Neutrophil (primary cell): Measurements from ENCODE around the gene CCDC85A.

Experiments
- H3K27ac ChIP-seq: fragments of 200-600 bp; sonication (generic); 2 replicates; pipeline ENCODE4 v1.5.1; 2016; ENCODE audit warnings: mild to moderate bottlenecking, moderate library complexity
- H3K27me3 ChIP-seq: fragments of 200-600 bp; sonication (generic); 2 replicates; pipeline ENCODE4 v1.6.0; 2016; ENCODE audit warnings: mild to moderate bottlenecking
- H3K36me3 ChIP-seq: fragments of 200-600 bp; sonication (generic); 2 replicates; pipeline ENCODE4 v1.5.1; 2017
- H3K4me1 ChIP-seq, 2 experiments: fragments of 200-600 bp in 1 of 2; sonication (generic) in 1 of 2; 1 replicate in 1 of 2; 2 replicates in 1 of 2; pipeline versions ENCODE4 v1.5.1 to v1.6.1; 2013 to 2016; ENCODE audit warnings: low read depth in 1 of 2, low read length in 1 of 2, mild to moderate bottlenecking in 1 of 2, moderate library complexity in 1 of 2; ENCODE audit not compliant: control insufficient read depth in 1 of 2, insufficient read depth in 1 of 2
- H3K4me3 ChIP-seq, 2 experiments: fragments of 200-600 bp in 1 of 2; sonication (generic) in 1 of 2; 1 replicate in 1 of 2; 2 replicates in 1 of 2; pipeline ENCODE4 v1.5.1; 2013 to 2016; ENCODE audit warnings: low read depth in 1 of 2, low read length in 1 of 2, mild to moderate bottlenecking in 1 of 2, moderate library complexity in 1 of 2
- H3K9me3 ChIP-seq: fragments of 200-600 bp; sonication (generic); 2 replicates; pipeline ENCODE4 v1.5.1; 2016
- TF ChIP-seq, protein P1 (sequence below): fragments of 200-600 bp; sonication (generic); IDR thresholded peaks from 2 replicates; pipeline ENCODE4 v1.5.1; 2016; ENCODE audit warnings: antibody characterized with exemption

CCDC85A gene

DNA sequence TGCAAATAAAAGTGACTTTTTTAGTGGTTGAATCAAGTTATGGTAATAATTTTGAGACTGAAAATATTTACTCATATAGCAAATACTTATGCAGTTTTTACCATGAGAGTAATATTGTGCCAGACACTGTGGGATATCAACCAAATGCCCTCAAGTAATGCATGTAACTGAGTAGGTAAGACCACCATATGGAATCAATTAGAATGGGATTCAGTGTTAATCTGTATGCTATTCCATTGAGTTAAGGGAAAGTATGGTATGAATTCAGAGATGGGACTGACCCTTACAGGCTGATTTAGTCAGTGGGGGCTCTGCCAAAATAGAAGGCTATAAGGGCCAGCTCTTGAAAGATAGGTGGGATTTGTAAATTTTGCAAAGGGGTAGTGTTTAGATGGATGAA is 131.6 kb downstream of the CCDC85A start:
- Histone ChIP-seq H3K4me3 (no peak overlapping the region), H3K4me1 (no peaks in the 10 kb centered on the region), H3K36me3 (no peaks in the 10 kb centered on the region), H3K9me3 (no peaks in the 10 kb centered on the region), H3K27me3 (no peaks in the 10 kb centered on the region), H3K27ac (no peak overlapping the region)
- TF ChIP-seq, protein P1, sequence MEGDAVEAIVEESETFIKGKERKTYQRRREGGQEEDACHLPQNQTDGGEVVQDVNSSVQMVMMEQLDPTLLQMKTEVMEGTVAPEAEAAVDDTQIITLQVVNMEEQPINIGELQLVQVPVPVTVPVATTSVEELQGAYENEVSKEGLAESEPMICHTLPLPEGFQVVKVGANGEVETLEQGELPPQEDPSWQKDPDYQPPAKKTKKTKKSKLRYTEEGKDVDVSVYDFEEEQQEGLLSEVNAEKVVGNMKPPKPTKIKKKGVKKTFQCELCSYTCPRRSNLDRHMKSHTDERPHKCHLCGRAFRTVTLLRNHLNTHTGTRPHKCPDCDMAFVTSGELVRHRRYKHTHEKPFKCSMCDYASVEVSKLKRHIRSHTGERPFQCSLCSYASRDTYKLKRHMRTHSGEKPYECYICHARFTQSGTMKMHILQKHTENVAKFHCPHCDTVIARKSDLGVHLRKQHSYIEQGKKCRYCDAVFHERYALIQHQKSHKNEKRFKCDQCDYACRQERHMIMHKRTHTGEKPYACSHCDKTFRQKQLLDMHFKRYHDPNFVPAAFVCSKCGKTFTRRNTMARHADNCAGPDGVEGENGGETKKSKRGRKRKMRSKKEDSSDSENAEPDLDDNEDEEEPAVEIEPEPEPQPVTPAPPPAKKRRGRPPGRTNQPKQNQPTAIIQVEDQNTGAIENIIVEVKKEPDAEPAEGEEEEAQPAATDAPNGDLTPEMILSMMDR: no peak

DNA sequence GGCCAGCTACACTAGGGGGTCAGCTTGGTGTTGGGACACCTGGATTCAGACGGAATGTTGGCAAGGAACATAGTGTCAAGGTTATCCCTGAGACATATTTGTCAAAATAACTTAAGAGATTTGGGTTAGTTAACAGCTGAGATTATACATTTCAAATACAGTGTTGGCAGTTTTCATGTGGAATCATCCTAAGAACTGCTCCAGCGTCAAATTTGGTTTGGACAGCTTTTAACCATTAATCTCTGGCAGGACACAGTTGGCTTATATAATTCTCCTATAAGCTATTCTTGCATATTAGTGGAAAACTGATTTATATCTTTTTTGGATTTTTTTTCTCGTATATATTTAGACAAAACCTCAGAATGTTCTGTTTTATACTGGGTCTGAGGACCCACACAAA is 132.2 kb downstream of the CCDC85A start:
- Histone ChIP-seq H3K27me3 (no peaks in the 10 kb centered on the region), H3K36me3 (no peaks in the 10 kb centered on the region), H3K4me3 (no peak overlapping the region), H3K4me1 (no peaks in the 10 kb centered on the region), H3K27ac (no peak overlapping the region), H3K9me3 (no peaks in the 10 kb centered on the region)
- TF ChIP-seq, protein P1: no peak

DNA sequence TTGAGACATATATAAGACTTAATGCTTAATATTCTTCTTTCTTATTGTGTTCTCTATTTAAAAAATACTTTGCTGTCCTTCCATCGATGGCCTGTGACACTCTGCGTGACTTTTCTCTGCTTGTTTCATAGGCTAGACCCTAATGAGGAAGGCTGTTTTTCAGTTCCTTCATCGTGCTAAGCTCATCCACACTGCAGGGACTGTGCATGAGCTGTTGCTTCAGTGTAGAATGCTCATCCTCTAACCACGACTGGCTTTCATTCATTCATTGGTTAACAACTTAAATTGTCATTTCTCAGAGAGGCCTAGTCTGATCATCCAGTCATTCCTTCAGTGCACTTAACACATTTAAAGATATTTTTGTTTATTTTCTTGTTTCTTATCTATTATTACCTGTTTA is 134.4 kb downstream of the CCDC85A start:
- no peaks in the 10 kb centered on the region for H3K9me3 ChIP-seq
- H3K27me3 ChIP-seq: no peaks in the 10 kb centered on the region
- H3K36me3 ChIP-seq: no peaks in the 10 kb centered on the region
- no peak overlapping the region for H3K4me3 ChIP-seq
- TF ChIP-seq, protein P1: no peak
- no peak overlapping the region for H3K27ac ChIP-seq
- H3K4me1 ChIP-seq: no peaks in the 10 kb centered on the region

DNA sequence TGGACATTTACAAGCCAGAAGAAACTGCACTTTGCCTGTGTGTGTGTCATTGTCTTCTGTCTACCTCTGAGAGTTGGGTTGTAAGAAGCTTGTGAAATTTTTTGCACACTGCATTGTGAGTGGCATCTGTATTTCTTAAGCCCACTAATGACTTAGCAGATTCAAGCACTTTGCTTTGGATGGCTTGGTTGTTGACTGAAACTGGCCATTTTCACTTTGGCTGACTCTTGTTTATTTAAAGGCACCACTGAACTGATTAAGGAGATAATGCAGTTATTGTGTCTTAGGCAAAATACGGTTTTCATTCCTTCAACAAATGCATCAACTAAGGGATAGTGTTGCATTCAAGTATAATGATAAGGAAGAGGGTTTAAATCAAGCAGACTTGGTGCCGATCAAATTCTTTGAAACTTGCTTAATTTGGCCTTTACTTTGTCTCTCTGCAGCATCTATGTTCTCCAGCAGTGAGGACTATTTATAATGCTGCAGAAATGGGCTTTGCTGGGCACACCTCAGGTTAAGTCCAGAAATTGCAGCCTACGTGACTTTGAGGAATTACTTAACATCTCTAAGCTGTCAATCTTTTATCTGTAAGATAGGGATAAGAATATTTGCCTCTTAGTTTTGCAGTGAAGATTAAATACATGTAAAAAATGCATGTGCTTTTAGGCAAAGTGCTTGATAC is 142.0 kb downstream of the CCDC85A start:
- no peaks in the 10 kb centered on the region for H3K4me1 ChIP-seq

DNA sequence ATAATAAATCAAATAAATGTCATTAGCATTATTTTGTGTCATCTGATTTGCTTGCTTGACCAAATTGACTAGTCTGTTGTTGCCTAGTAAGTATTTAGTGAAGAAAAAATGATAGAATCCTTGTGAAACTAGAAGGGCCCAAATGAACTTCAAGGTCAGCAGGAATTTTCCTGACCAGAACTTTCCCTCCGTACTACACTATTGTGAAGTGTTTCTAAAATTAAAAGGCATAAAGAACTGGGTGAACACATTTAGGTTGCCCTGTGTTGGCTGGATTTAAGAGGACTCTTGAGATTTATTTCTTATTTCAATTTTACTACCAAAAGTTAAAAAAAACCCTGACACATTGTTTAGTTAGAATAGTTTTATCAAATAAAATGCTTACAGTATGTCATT is 142.6 kb downstream of the CCDC85A start:
- H3K36me3 ChIP-seq: no peaks in the 10 kb centered on the region
- H3K4me3 ChIP-seq: no peak overlapping the region
- TF ChIP-seq, protein P1: no peak
- H3K27ac ChIP-seq: no peak overlapping the region
- no peaks in the 10 kb centered on the region for H3K9me3 ChIP-seq
- no peaks in the 10 kb centered on the region for H3K27me3 ChIP-seq
- H3K4me1 ChIP-seq: no peaks in the 10 kb centered on the region

More for the DNA sequence above, 142.0 kb downstream of the CCDC85A start:
- no peaks in the 10 kb centered on the region for H3K27me3 ChIP-seq
- TF ChIP-seq, protein P1: no peak
- no peaks in the 10 kb centered on the region for H3K9me3 ChIP-seq
- H3K27ac ChIP-seq: no peak overlapping the region
- H3K4me3 ChIP-seq: no peak overlapping the region
- no peaks in the 10 kb centered on the region for H3K36me3 ChIP-seq

DNA sequence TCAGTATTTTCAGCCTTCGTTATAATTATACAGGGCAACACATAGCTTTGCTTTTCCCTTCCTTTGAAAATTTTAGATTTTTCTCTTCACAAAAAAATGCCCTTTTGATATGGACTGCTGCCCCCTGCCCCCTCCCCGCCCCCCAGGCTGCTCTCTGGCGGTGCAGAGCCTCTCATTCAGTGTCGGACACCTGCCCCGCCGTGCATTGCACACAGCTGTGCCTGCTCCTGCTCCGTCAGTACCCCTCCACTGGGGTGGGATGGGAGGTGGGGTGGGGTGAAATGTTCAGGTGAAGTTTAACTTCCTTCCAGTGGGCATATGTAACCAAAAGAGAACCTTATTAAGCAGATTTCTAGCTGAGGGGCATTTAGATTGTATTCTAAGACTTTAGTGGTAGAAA is 148.0 kb downstream of the CCDC85A start:
- no peaks in the 10 kb centered on the region for H3K4me1 ChIP-seq
- H3K27ac ChIP-seq: no peak overlapping the region
- TF ChIP-seq, protein P1: no peak
- H3K36me3 ChIP-seq: no peaks in the 10 kb centered on the region
- no peaks in the 10 kb centered on the region for H3K9me3 ChIP-seq
- no peak overlapping the region for H3K4me3 ChIP-seq
- no peaks in the 10 kb centered on the region for H3K27me3 ChIP-seq
